Activated CD4-positive, alpha-beta T cell treated with anti-CD3 and anti-CD28 coated beads for 48 hours (primary cell): ENCODE measurements around the gene RNF32.

Experiments used
- DNase-seq: peaks from one replicate; pipeline ENCODE4 v3.0.0-alpha.2; 2020

Gene RNF32

GRCh38 chr7:156640257-156640948, at the start of gene RNF32:
Gene RNF32, plus strand, starts transcription at chr7:156640774. Its CDS starts 3,104 bp downstream, at chr7:156643878.
- peak; percentile 99 for DNase-seq

DNA sequence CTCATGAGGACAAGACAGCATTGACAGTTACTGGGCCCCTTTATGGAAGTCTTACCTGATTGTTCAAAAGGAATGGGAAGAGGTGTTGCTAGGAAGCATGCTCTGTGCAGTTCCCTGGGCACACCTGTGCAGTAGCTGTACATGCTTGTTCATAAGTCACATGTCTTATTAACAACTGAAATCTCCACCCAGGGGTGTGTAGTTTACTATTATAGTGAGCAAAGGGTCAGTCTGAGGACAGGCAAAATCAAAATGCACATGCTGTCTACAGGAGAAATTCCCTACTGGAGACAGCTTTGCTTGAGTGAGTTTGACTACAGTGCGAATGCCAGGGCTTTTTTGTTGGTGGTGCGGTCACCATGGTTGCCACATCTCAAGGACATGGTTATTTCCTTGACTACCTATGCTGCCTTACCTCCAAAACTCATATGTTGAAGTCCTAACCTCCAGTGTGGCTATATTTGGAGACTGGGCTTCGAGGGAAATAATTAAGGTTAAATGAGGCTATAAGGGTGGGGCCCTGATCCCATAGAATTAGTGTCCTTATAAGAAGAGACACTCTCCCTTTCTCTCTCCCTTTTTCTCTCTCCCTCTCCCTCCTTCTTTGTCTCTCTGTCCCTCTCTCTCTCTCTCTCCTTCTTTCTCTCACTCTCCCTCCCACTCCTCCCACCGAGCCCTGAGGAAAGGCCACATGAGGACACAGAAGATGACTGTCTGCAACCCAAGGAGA, 48.3 kb upstream of the RNF32 start:
- DNase-seq: no peak

GRCh38 chr7:156594283-156595080, 46.1 kb upstream of the RNF32 start:
- DNase-seq: no peak

DNA sequence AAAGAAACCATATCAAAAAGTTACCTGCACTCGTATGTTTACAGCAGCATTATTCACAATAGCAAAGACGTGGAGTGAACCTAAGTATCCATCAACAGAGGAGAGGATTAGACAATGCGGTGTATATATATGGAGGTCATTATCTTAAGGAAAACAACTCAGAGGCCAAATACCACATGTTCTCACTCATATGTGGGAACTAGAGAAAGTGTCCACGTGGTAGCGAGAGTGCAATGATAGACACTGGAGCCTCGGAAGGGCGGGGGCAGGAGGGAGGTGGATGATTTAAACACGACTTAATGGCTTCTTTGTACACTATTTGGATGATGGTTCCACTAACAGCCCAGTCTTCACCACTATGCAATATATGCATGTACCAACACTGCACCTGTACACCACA, 40.1 kb upstream of the RNF32 start:
- no peak for DNase-seq

- no peak for DNase-seq
These were observed 38.3 kb upstream of the RNF32 start for GRCh38 chr7:156602283-156602682.

DNA sequence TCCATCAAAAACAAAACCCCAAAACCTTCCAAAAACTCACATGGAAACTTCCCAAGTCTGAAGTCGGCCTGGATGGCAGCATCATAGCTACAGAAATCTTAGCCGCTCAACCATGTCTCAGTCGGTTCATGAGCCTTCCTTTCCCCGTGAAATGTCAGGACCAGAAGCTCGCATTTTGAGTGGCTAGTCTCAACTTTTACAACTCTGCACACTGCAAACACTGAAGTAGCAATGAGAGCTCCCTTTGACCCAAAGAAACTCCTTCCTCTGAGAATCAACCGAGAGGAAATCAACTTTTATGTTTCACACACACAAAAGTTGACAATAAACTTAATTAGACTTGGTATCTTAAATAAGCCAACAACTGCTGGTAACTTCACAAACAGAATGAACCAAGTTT, 37.6 kb upstream of the RNF32 start:
- no peak for DNase-seq

- no peak for DNase-seq
These were observed 36.9 kb upstream of the RNF32 start for GRCh38 chr7:156603629-156604028.

GRCh38 chr7:156604311-156604710, 36.3 kb upstream of the RNF32 start:
- no peak for DNase-seq

GRCh38 chr7:156604836-156605695, 35.5 kb upstream of the RNF32 start:
- DNase-seq: no peak

DNA sequence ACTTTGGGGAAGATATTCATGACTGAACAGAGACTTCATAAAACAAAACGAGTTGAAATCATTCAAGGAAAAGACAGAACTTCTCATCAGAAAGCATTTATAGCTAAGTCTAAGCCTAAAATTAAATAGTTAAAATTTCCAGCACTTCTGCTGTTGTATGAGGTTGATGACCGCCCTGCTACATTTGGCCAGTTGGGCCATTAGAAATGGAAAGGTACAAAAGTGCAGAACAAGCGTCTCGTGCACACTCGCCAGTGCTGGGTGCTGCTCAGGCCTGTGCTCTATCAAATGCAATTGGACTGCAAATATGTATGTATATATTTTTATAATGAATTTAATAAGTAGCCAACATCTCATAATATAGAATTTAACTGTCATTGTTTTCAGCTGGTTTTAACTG, 34.4 kb upstream of the RNF32 start:
- no peak for DNase-seq

- no peak for DNase-seq
These were observed 33.8 kb upstream of the RNF32 start for GRCh38 chr7:156606691-156607331.

DNA sequence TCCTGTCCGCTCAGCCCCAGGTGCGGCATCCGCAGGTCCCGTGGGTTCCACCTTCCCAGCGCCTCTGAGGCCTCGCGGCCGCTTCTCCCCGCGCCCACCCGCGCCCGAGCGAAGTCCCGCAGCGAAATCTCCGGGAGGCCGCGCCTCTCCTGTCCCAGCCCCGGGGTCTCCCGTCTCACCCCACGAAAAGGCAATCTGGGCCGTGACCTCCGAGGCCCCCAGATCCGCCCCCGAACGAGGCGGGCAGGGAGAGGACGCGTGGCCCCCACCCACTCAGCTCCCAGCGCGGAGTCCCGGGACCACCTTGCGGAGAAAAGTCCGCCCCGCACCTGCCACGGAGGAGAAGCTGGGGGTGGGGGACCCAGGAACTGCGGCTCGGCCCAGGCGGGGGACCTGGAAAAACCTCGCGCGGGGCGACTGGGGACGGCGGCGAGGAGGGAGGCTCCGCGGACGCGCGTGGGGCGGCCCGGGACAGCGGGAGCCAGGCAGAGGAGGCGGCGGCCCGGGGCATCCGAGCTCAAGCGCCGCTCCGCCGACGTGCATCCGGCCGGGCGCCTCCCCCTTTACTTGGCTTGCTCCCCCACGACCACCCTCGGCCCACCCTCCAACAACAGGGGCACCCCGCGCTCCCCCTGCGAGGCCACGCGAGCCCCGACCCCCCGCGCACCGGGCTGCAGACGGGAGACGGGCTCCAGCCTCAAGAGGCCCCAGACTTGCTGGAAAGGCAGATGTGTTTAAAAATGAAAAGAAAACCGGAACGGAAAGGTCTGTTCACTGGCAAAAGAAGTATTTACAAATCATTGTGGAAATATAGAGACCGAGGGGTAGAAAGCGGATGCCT, 33.0 kb upstream of the RNF32 start:
- no peak for DNase-seq

- no peak for DNase-seq
These were observed 32.4 kb upstream of the RNF32 start for GRCh38 chr7:156608173-156608478.

- no peak for DNase-seq
These were observed 31.3 kb upstream of the RNF32 start for GRCh38 chr7:156609010-156609877.

- DNase-seq: no peak
These were observed 30.4 kb upstream of the RNF32 start for GRCh38 chr7:156610130-156610529.

DNA sequence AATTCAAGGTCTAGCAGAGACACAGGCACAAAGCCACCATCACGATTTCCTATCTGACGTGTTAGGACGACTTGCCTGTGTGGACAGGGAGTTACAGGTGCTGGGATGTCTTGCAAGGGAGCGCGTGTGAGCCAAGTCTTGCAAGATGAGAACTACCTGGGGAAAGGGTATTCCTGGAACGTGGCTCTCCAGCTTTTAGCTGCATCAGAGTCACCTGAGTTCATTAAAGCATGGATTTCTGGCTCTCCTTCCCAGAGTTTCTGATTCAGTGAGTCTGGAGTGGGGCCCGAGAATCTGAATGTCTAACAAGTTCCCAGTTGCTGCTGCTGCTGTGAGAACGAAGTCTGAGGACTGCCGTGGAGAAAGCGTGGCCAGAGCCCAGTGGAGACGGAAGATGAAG, 30.0 kb upstream of the RNF32 start:
- DNase-seq: no peak

DNA sequence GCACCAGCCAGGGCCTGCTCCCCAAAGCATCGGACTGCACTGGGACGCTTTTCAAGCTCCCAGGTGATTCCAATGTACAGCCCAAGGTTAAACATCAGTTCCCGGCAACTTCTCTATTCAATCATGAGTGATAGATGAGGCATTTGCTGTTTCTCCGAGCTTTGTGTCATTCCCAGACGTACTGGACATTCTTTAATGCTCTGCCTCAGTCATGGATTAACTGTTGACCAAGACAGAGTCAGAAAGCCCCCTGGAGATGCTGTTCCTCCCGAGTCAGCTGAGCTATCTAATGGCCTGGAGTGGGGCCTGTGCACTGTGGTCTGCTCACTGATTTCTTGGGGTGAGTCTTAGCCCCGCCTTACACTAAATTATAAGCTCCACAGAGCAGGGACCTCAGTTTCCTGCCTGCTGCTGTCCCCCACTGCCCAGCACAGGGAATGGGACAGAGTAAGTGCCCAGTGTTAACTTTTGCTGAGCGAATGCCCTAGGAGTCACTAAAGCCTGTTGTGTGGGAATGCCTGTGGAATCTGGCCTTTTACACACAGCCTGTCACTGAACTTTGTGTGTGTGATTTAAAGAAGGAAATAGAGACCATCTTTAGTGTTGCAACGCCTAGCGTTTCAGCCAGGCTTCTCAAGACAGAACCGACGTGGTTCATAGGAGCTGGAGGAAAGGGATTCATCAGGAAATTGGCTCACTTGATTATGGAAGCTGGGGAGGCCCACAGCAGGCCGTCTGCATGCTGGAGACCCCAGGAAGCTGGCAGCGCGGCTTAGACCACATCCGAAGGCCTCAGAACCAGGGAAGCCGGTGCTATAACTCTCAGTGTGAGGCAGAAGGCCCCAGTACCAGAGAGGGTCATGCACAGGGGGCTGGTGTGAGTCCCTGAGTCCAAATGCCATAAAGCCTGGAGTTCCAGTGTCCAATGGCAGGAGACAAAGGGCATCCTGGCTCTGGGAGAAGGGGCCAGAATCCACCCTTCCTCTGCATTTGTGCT, 29.3 kb upstream of the RNF32 start:
- no peak for DNase-seq

DNA sequence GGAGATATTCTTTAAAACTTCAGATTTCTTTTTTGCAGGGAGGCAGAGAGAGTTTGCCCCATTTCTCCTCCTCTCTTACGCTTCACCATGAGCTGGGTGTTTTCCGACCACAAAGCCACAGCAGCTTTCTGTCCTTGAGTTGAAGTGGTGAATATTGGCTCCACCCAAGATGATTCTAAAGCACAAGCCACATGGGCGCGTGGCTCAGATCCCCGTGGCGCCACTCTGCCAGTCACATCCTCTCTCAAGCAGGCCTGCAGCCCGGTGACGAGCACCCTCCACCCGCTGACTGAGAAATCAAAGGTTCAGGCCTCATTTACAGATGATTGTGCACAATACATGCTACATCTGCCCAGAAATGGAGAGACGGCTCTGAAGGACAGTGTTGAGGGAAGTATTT, 27.6 kb upstream of the RNF32 start:
- peak; percentile 87 for DNase-seq
